K562 (cell line): ENCODE results near the gene DPH5. TPM values are rescaled to one million over a fixed set of nuclear protein-coding genes. Genes with fewer than 3 reads are reported as not detected.

Source experiments
- FOS ChIP-seq: IDR thresholded peaks from 3 replicates; pipeline ENCODE4 v1.6.1; 2011; ENCODE audit not compliant: insufficient read length; ENCODE audit errors: extremely low read depth
- FOXA1 ChIP-seq: fragments of 450-650 bp; IDR thresholded peaks from 2 replicates; pipeline ENCODE4 v1.6.1; 2016; ENCODE audit warnings: mild to moderate bottlenecking, borderline replicate concordance
- FOXJ2 ChIP-seq: fragments of 200-800 bp; sonication (Bioruptor generic); IDR thresholded peaks from 2 replicates; pipeline ENCODE4 v1.6.1; 2016; ENCODE audit warnings: missing genetic modification characterization, missing compliant biosample characterization
- HDAC2 ChIP-seq: fragments of 450-650 bp; IDR thresholded peaks from 2 replicates; pipeline ENCODE4 v1.6.1; 2016; ENCODE audit warnings: mild to moderate bottlenecking
- HIVEP1 ChIP-seq: fragments of 250-450 bp; sonication (Bioruptor Pico); IDR thresholded peaks from 2 replicates; pipeline ENCODE4 v1.4.0; 2020; ENCODE audit warnings: mild to moderate bottlenecking
- SUPT5H ChIP-seq: fragments of 450-650 bp; IDR thresholded peaks from 2 replicates; pipeline ENCODE4 v1.6.1; 2016
- WHSC1 ChIP-seq: IDR thresholded peaks from one replicate; pipeline ENCODE4 v1.6.1; 2012; ENCODE audit warnings: low read length, control low read depth, inconsistent platforms
- polyA plus RNA-seq, 8 experiments: library from polyadenylated mRNA; depleted of rRNA in 4 of 8; stranded (reverse) in 5 of 8; unstranded in 3 of 8; fragments of >200 nt; fragmentation: Nextera tagmentation in 2 of 8; fragmentation: Illumina TruSeq in 1 of 8; extraction: Ambion mirVana in 2 of 8; extraction: Trizol in 1 of 8; gene quantifications; 2 replicates each; pipeline versions ENCODE4 v1.2.1 to v1.2.3, GENCODE V29; 2011 to 2014; ENCODE audit warnings: inconsistent platforms in 1 of 8, missing spikeins in 1 of 8
- total RNA-seq, 7 experiments: library from RNA; depleted of rRNA in 6 of 7; stranded (reverse); fragments of >200 nt in 6 of 7; fragmentation: Illumina TruSeq in 2 of 7; extraction: Trizol in 2 of 7; gene quantifications; 2 replicates each; pipeline versions ENCODE4 v1.2.1 to v1.2.3, GENCODE V29; 2011 to 2021; ENCODE audit warnings: low replicate concordance in 1 of 7
- TF ChIP-seq, protein P1 (sequence below): fragments of 450-650 bp; IDR thresholded peaks from 2 replicates; pipeline ENCODE4 v1.7.1; 2018; ENCODE audit warnings: mild to moderate bottlenecking, low read depth; ENCODE audit not compliant: partially characterized antibody
- TF ChIP-seq, protein P2 (sequence below), 2 experiments: fragments of 450-650 bp; IDR thresholded peaks; 2 replicates each; pipeline ENCODE4 v1.6.1; 2016; ENCODE audit warnings: mild to moderate bottlenecking in 2 of 2, borderline replicate concordance in 1 of 2, low read depth in 1 of 2, moderate library complexity in 1 of 2
- TF ChIP-seq, protein P3 (sequence below): fragments of 250-450 bp; sonication (Bioruptor Pico); IDR thresholded peaks from 2 replicates; pipeline ENCODE4 v1.6.1; 2021; ENCODE audit warnings: mild to moderate bottlenecking
- TF ChIP-seq, protein P4 (sequence below): fragments of 250-450 bp; sonication (Bioruptor Pico); IDR thresholded peaks from 2 replicates; pipeline ENCODE4 v1.4.0; 2020; ENCODE audit warnings: mild to moderate bottlenecking, moderate library complexity
- TF ChIP-seq, protein P5 (sequence below): fragments of 450-650 bp; IDR thresholded peaks from 2 replicates; pipeline ENCODE4 v1.6.1; 2016
- TF ChIP-seq, protein P6 (sequence below): sonication (generic); formaldehyde crosslinking; IDR thresholded peaks from 2 replicates; pipeline ENCODE4 v1.8.0; 2023; ENCODE audit warnings: mild to moderate bottlenecking, missing genetic modification reagents

The DPH5 gene
- total and polyA plus RNA-seq, 9 of the 15 experiments (the other 6 are each of a cell fraction or from before 2014, with no cell fraction given), result 37.6 to 159 (median 89.7) TPM

DNA sequence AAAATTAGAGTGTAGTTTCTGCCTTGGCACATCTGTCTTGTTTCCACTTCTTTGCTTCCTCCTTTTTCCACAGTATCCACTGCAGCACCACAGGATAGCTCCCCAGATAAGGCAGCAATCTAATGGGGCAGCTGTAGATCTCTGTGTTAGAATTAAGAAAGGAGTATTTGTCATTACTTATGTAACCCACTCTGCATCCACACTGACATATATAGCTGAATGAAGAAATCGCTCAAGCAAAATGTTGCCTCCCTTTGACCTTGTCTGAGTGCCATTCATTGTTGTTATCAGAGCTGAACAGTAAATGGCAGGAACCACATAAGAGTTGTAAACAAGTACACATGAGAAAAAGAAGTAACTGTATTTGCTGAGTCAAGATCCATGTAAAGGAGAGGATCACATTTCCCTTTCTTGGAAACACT is 45.9 kb upstream of the DPH5 start (continued):
- TF ChIP-seq, protein P1, sequence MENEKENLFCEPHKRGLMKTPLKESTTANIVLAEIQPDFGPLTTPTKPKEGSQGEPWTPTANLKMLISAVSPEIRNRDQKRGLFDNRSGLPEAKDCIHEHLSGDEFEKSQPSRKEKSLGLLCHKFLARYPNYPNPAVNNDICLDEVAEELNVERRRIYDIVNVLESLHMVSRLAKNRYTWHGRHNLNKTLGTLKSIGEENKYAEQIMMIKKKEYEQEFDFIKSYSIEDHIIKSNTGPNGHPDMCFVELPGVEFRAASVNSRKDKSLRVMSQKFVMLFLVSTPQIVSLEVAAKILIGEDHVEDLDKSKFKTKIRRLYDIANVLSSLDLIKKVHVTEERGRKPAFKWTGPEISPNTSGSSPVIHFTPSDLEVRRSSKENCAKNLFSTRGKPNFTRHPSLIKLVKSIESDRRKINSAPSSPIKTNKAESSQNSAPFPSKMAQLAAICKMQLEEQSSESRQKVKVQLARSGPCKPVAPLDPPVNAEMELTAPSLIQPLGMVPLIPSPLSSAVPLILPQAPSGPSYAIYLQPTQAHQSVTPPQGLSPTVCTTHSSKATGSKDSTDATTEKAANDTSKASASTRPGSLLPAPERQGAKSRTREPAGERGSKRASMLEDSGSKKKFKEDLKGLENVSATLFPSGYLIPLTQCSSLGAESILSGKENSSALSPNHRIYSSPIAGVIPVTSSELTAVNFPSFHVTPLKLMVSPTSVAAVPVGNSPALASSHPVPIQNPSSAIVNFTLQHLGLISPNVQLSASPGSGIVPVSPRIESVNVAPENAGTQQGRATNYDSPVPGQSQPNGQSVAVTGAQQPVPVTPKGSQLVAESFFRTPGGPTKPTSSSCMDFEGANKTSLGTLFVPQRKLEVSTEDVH, result no peak
- TF ChIP-seq, protein P2, sequence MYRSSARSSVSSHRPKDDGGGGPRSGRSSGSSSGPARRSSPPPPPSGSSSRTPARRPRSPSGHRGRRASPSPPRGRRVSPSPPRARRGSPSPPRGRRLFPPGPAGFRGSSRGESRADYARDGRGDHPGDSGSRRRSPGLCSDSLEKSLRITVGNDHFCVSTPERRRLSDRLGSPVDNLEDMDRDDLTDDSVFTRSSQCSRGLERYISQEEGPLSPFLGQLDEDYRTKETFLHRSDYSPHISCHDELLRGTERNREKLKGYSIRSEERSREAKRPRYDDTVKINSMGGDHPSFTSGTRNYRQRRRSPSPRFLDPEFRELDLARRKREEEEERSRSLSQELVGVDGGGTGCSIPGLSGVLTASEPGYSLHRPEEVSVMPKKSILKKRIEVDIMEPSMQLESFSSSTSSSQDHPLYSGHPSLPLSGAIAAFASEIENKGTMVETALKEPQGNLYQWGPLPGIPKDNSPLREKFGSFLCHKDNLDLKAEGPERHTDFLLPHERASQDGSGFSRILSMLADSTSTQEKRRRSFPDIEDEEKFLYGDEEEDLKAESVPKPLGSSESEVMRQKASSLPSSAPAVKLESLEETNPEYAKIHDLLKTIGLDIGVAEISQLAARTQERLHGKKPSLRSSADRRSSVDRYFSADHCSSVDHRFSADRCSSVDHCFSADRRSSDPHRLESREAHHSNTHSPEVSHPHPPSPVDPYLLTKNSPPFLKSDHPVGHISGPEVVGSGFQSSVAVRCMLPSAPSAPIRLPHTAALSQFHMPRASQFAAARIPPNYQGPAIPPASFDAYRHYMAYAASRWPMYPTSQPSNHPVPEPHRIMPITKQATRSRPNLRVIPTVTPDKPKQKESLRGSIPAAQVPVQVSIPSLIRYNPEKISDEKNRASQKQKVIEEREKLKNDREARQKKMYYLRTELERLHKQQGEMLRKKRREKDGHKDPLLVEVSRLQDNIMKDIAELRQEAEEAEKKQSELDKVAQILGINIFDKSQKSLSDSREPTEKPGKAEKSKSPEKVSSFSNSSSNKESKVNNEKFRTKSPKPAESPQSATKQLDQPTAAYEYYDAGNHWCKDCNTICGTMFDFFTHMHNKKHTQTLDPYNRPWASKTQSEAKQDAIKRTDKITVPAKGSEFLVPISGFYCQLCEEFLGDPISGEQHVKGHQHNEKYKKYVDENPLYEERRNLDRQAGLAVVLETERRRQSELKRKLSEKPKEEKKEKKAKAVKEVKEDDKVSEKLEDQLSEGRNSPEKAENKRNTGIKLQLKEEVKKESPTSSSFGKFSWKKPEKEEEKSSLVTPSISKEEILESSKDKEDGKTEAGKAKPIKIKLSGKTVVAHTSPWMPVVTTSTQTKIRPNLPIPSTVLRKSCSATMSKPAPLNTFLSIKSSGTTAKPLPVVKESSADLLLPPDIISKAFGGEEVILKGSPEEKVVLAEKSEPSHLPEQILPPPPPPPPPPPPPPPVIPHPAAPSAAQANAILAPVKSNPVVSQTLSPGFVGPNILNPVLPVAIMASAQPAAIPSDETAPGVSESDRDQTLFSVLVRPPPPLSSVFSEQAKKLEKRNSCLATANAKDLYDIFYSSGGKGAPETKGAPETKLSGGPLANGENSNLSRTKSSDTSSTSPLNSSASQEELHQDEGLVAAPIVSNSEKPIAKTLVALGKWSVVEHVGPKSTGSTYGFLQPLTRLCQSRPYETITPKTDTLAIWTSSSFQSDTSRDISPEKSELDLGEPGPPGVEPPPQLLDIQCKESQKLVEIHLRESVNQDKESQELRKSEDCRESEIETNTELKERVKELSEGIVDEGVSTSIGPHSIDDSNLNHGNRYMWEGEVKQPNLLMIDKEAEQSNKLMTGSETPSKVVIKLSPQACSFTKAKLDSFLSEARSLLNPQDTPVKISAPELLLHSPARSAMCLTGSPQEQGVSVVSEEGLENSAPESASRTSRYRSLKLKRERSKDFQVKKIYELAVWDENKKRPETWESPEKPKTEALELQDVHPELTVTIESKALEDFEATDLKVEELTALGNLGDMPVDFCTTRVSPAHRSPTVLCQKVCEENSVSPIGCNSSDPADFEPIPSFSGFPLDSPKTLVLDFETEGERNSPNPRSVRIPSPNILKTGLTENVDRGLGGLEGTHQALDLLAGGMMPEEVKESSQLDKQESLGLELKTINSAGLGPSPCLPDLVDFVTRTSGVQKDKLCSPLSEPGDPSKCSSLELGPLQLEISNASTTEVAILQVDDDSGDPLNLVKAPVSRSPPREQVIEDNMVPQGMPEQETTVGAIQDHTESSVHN (IDR thresholded peaks at IDR 0.05; ENCODE audit: borderline replicate concordance in 1 of 2, low read depth in 1 of 2), result peak in 1 of 2 experiments; percentile 62; a peak in 1 of 4 replicates
- TF ChIP-seq SUPT5H (no peak), FOS (no peak), FOXA1 (no peak), HIVEP1 (no peak), HDAC2 (peak; percentile 58; the same call in 1 of the 2 replicates), FOXJ2 (tag) (no peak), WHSC1 (no peak)
- TF ChIP-seq, protein P3, sequence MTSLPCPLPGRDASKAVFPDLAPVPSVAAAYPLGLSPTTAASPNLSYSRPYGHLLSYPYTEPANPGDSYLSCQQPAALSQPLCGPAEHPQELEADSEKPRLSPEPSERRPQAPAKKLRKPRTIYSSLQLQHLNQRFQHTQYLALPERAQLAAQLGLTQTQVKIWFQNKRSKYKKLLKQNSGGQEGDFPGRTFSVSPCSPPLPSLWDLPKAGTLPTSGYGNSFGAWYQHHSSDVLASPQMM, result no peak
- TF ChIP-seq, protein P4, sequence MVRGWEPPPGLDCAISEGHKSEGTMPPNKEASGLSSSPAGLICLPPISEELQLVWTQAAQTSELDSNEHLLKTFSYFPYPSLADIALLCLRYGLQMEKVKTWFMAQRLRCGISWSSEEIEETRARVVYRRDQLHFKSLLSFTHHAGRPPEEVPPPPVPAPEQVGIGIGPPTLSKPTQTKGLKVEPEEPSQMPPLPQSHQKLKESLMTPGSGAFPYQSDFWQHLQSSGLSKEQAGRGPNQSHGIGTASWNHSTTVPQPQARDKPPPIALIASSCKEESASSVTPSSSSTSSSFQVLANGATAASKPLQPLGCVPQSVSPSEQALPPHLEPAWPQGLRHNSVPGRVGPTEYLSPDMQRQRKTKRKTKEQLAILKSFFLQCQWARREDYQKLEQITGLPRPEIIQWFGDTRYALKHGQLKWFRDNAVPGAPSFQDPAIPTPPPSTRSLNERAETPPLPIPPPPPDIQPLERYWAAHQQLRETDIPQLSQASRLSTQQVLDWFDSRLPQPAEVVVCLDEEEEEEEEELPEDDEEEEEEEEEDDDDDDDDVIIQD (CRISPR knock-in tag), result no peak
- TF ChIP-seq, protein P5, sequence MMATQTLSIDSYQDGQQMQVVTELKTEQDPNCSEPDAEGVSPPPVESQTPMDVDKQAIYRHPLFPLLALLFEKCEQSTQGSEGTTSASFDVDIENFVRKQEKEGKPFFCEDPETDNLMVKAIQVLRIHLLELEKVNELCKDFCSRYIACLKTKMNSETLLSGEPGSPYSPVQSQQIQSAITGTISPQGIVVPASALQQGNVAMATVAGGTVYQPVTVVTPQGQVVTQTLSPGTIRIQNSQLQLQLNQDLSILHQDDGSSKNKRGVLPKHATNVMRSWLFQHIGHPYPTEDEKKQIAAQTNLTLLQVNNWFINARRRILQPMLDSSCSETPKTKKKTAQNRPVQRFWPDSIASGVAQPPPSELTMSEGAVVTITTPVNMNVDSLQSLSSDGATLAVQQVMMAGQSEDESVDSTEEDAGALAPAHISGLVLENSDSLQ, result peak; percentile 91
- TF ChIP-seq, protein P6, sequence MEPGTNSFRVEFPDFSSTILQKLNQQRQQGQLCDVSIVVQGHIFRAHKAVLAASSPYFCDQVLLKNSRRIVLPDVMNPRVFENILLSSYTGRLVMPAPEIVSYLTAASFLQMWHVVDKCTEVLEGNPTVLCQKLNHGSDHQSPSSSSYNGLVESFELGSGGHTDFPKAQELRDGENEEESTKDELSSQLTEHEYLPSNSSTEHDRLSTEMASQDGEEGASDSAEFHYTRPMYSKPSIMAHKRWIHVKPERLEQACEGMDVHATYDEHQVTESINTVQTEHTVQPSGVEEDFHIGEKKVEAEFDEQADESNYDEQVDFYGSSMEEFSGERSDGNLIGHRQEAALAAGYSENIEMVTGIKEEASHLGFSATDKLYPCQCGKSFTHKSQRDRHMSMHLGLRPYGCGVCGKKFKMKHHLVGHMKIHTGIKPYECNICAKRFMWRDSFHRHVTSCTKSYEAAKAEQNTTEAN (CRISPR knock-in tag), result no peak
